Fibroblast of mammary gland (primary cell): ENCODE data around the gene SNX9.
A peak's percentile ranks its signal among the peaks of the same experiment; 100 is the strongest.
"Not testable (repeated sequence)": the region's sequence is repeated elsewhere in the genome, so short reads cannot be mapped to it uniquely, and the experiment has no call there.

ENCODE experiments used
- DNase-seq: peaks from one replicate; pipeline ENCODE4 v3.0.0-alpha.2; 2010; ENCODE audit warnings: low read depth
- H3K4me3 ChIP-seq: 2 replicates; pipeline ENCODE4 v1.5.1; 2011; ENCODE audit warnings: low read depth, mild to moderate bottlenecking, low read length, moderate library complexity; ENCODE audit not compliant: control insufficient read depth
- CTCF ChIP-seq: conservative IDR thresholded peaks from 2 replicates; pipeline ENCODE4 v1.5.1; 2011; ENCODE audit warnings: low read depth, low read length, inconsistent platforms; ENCODE audit not compliant: control insufficient read depth, insufficient read depth

The SNX9 gene

GRCh38 chr6:157943964-157944283, 120.9 kb downstream of the SNX9 start:
- H3K4me3 ChIP-seq, result no peak overlapping the region
- no peak for DNase-seq
- TF ChIP-seq CTCF, result no peak

- TF ChIP-seq CTCF, result no peak
- peak; percentile 66 for DNase-seq
- no peak overlapping the region for H3K4me3 ChIP-seq
Observed at GRCh38 chr6:157944983-157945931, 122.2 kb downstream of the SNX9 start.

GRCh38 chr6:157946053-157946617, 123.1 kb downstream of the SNX9 start:
- no peak for DNase-seq

GRCh38 chr6:157946865-157947532, 124.0 kb downstream of the SNX9 start:
- no peak overlapping the region for H3K4me3 ChIP-seq
- TF ChIP-seq CTCF, result peak; percentile 45
- peak; percentile 44 for DNase-seq

More at GRCh38 chr6:157946053-157946617, 123.1 kb downstream of the SNX9 start:
- no peak for TF ChIP-seq CTCF
- no peak overlapping the region for H3K4me3 ChIP-seq

GRCh38 chr6:157950899-157951298, 127.9 kb downstream of the SNX9 start:
- not testable (repeated sequence) for H3K4me3 ChIP-seq, DNase-seq

GRCh38 chr6:157951828-157952227, 128.8 kb downstream of the SNX9 start:
- DNase-seq, result no peak
- H3K4me3 ChIP-seq, result no peak overlapping the region
- no peak for TF ChIP-seq CTCF

GRCh38 chr6:157952861-157953351, 129.9 kb downstream of the SNX9 start:
- TF ChIP-seq CTCF, result no peak
- DNase-seq, result peak; percentile 20
- H3K4me3 ChIP-seq, result no peak overlapping the region
